CD4-positive, alpha-beta T cell (primary cell): ENCODE measurements around the gene PDHA2. TPM values are rescaled to one million over a fixed set of nuclear protein-coding genes. Genes with fewer than 3 reads are reported as not detected.

Source experiments
- ATAC-seq: fragments of 200-7000 bp; cut with Tn5 transposase; one replicate; pipeline ENCODE4 v1.10.0; 2022; ENCODE audit warnings: mild to moderate bottlenecking; ENCODE audit not compliant: poor library complexity
- CTCF ChIA-PET: fragments of 350-600 bp; sonication (Branson Sonifier 250); formaldehyde crosslinking; loops from one replicate; lab custom pipeline; 2021; ENCODE audit warnings: antibody characterized with exemption, inconsistent platforms; lab: Charles Lee
- POLR2A ChIA-PET: fragments of 350-600 bp; sonication (Branson Sonifier 250); formaldehyde crosslinking; loops from one replicate; lab custom pipeline; 2021; ENCODE audit warnings: antibody characterized with exemption, inconsistent platforms; lab: Charles Lee
- DNase-seq, 14 experiments: peaks; one replicate each; pipeline ENCODE4 v3.0.0-alpha.2; 2013 to 2020; ENCODE audit warnings: mixed read lengths in 2 of 14
- H3K27ac ChIP-seq, 2 donors: one replicate each; pipeline versions ENCODE4 v1.5.1 to v1.7.0; 2013; ENCODE audit warnings: low read length in 2 of 2, low read depth in 1 of 2, mild to moderate bottlenecking in 1 of 2
- H3K27me3 ChIP-seq, 2 experiments: 1 replicate in 1 of 2; 2 replicates in 1 of 2; pipeline versions ENCODE4 v1.6.1 to v1.7.0; 2013; ENCODE audit warnings: low read length in 2 of 2, control low read depth in 1 of 2, mild to moderate bottlenecking in 1 of 2, moderate library complexity in 1 of 2; ENCODE audit not compliant: insufficient read depth in 2 of 2, control insufficient read depth in 1 of 2
- H3K36me3 ChIP-seq: one replicate; pipeline ENCODE4 v1.6.1; 2013; ENCODE audit warnings: low read length, control low read depth; ENCODE audit not compliant: insufficient read depth
- H3K4me1 ChIP-seq: one replicate; pipeline ENCODE4 v1.6.1; 2013; ENCODE audit warnings: low read length, control low read depth; ENCODE audit not compliant: insufficient read depth
- H3K4me3 ChIP-seq: one replicate; pipeline ENCODE4 v1.5.1; 2013; ENCODE audit warnings: mild to moderate bottlenecking, low read length, moderate library complexity
- H3K9me3 ChIP-seq, 2 experiments: 1 replicate in 1 of 2; 2 replicates in 1 of 2; pipeline versions ENCODE4 v1.6.1 to v1.7.0; 2013; ENCODE audit warnings: low read length in 2 of 2, mild to moderate bottlenecking in 2 of 2, control low read depth in 1 of 2, moderate library complexity in 1 of 2; ENCODE audit not compliant: control insufficient read depth in 1 of 2, insufficient read depth in 1 of 2
- H3K27ac Mint-ChIP-seq: one replicate; pipeline ENCODE4 v1.8.0; 2020; ENCODE audit warnings: mixed read lengths
- H3K27me3 Mint-ChIP-seq: one replicate; pipeline ENCODE4 v1.8.0; 2021; ENCODE audit warnings: mixed read lengths
- H3K36me3 Mint-ChIP-seq: one replicate; pipeline ENCODE4 v1.8.0; 2021; ENCODE audit warnings: low read depth, mixed read lengths
- H3K4me1 Mint-ChIP-seq: one replicate; pipeline ENCODE4 v1.8.0; 2021; ENCODE audit warnings: low read depth, mixed read lengths
- H3K4me3 Mint-ChIP-seq: one replicate; pipeline ENCODE4 v1.8.0; 2020; ENCODE audit warnings: mild to moderate bottlenecking, mixed read lengths
- H3K9me3 Mint-ChIP-seq: one replicate; pipeline ENCODE4 v1.8.0; 2020; ENCODE audit warnings: mixed read lengths
- intact Hi-C, 2 experiments: fragments of 100-400 bp; cut with DNase I in 1 of 2; cut with micrococcal nuclease in 1 of 2; formaldehyde crosslinking; loops; one replicate each; pipeline versions ENCODE4 v1.15.1 to v1.9.0; 2023 to 2025; cut with DNase I, micrococcal nuclease
- total RNA-seq, 174 experiments: library from RNA in 2 of 174; stranded (reverse) in 2 of 174; gene quantifications; one replicate each; pipeline ENCODE4 v1.2.3 and lab custom pipeline; 2021 to 2026
- TF ChIP-seq, protein P1 (sequence below): fragments of 200-600 bp; IDR thresholded peaks from one replicate; pipeline ENCODE4 v1.8.0; 2022; ENCODE audit warnings: antibody characterized with exemption, mild to moderate bottlenecking

The PDHA2 gene
- total RNA-seq, 2 experiments from 2014 or later: not detected

DNA sequence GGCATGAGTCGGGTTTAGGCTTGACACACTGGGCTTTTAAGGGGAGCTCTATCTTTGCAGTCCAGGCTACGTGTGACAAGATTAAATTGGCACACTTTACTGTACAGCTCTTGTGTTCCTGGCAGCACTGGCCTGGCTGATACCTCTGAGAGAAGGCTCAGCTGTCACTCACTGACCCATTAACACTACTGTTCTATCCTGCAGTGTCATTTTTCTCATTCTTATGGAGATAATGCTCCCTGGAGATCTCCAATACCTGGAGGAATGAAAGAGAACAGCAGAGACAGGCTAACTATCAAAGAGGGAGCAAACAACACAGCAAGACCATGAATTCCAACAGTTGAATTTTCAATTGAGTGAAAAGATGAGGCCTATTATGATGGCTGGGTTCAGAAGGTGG, 1.7 kb upstream of the PDHA2 start:
- Histone ChIP-seq H3K4me1 (no peaks in the 10 kb centered on the region), H3K4me3 (no peak overlapping the region), H3K9me3 (peaks cover 0 to 9% of the 10 kb centered on the region in 2 experiments), H3K36me3 (no peaks in the 10 kb centered on the region), H3K27ac (no peak overlapping the region), H3K27me3 (no peaks in the 10 kb centered on the region)
- TF ChIP-seq, protein P1, sequence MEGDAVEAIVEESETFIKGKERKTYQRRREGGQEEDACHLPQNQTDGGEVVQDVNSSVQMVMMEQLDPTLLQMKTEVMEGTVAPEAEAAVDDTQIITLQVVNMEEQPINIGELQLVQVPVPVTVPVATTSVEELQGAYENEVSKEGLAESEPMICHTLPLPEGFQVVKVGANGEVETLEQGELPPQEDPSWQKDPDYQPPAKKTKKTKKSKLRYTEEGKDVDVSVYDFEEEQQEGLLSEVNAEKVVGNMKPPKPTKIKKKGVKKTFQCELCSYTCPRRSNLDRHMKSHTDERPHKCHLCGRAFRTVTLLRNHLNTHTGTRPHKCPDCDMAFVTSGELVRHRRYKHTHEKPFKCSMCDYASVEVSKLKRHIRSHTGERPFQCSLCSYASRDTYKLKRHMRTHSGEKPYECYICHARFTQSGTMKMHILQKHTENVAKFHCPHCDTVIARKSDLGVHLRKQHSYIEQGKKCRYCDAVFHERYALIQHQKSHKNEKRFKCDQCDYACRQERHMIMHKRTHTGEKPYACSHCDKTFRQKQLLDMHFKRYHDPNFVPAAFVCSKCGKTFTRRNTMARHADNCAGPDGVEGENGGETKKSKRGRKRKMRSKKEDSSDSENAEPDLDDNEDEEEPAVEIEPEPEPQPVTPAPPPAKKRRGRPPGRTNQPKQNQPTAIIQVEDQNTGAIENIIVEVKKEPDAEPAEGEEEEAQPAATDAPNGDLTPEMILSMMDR: no peak
- ChIA-PET CTCF (no interaction called here), POLR2A (no interaction called here)
- ATAC-seq: no peak
- no peaks in the 10 kb centered on the region for H3K27me3 Mint-ChIP-seq
- no peak for DNase-seq
- H3K36me3 Mint-ChIP-seq: no peaks in the 10 kb centered on the region
- H3K4me3 Mint-ChIP-seq: no peak overlapping the region
- no peaks in the 10 kb centered on the region for H3K9me3 Mint-ChIP-seq
- intact Hi-C loops: no loop called here
- H3K4me1 Mint-ChIP-seq: no peaks in the 10 kb centered on the region
- no peak overlapping the region for H3K27ac Mint-ChIP-seq

DNA sequence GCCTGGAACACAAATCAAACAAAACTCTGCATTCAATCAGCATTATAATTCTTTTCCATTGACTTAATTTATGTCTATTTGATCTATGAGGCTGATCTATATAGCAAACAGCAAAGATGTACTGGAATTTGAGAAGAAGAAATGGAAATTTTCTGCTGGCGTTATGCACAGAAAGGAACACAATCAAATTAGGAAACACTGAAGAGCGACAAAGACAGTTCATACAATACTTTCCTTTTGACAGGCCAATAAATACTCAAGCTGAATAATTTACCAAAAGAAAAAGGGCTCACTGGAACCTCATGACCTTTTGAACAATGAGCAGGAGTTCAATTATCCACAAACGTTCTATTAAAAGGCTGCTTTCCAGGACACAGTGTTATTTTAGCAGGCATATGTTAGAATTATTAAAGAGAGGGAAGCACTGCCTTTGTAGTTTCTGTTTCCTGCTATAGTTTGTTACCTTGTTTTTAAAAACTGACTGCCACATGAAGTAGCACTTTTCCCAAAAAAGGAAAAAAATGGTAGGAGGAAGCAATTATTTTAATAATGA, 8.1 kb downstream of the PDHA2 start:
- intact Hi-C loops: no loop called here
- POLR2A ChIA-PET: no interaction called here
- no peak overlapping the region for H3K4me3 Mint-ChIP-seq

DNA sequence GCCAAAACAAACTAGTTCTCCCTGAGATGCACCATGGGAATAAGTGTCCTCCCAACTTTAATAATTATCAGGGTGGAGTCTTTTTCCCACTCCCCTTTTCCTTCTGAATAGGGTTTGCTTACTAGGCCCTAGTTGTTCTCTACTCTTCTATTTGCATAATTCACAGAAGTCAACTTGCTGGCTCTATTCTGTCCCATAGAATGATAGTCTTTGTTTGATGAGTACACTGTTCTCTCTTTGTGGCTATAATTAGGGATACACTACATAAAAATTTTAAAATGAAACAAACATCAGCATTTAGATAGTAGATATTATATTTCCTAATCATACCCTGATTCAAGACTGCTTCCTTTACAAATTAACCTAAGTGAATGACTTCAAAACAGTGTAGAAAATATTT, 10.3 kb downstream of the PDHA2 start:
- H3K36me3 ChIP-seq: no peaks in the 10 kb centered on the region
- no peak overlapping the region for H3K4me3 ChIP-seq
- ChIA-PET CTCF (no interaction called here), POLR2A (no interaction called here)
- H3K27me3 ChIP-seq: no peaks in the 10 kb centered on the region
- DNase-seq (no peak), ATAC-seq (no peak)
- H3K4me1 ChIP-seq: no peaks in the 10 kb centered on the region
- TF ChIP-seq, protein P1: no peak
- intact Hi-C loops: no loop called here
- H3K4me1 Mint-ChIP-seq: no peaks in the 10 kb centered on the region
- H3K27ac ChIP-seq: no peak overlapping the region
- no peak overlapping the region for H3K4me3 Mint-ChIP-seq
- H3K27ac Mint-ChIP-seq: no peak overlapping the region
- no peaks in the 10 kb centered on the region for H3K9me3 Mint-ChIP-seq
- no peaks in the 10 kb centered on the region for H3K36me3 Mint-ChIP-seq
- H3K9me3 ChIP-seq: no peaks in the 10 kb centered on the region
- no peaks in the 10 kb centered on the region for H3K27me3 Mint-ChIP-seq

More for the DNA sequence above, 8.1 kb downstream of the PDHA2 start:
- Mint-ChIP-seq H3K27ac (no peak overlapping the region), H3K36me3 (no peaks in the 10 kb centered on the region), H3K9me3 (no peaks in the 10 kb centered on the region), H3K27me3 (no peaks in the 10 kb centered on the region), H3K4me1 (no peaks in the 10 kb centered on the region)
- H3K27me3 ChIP-seq: no peaks in the 10 kb centered on the region
- H3K27ac ChIP-seq: no peak overlapping the region
- ATAC-seq (no peak), DNase-seq (no peak)
- TF ChIP-seq, protein P1: no peak
- no peaks in the 10 kb centered on the region for H3K4me1 ChIP-seq
- CTCF ChIA-PET: no interaction called here
- H3K9me3 ChIP-seq: no peaks in the 10 kb centered on the region
- no peaks in the 10 kb centered on the region for H3K36me3 ChIP-seq
- H3K4me3 ChIP-seq: no peak overlapping the region
